ENCODE results near the gene CCDC51. TPM values are rescaled to one million over a fixed set of nuclear protein-coding genes. Genes with fewer than 3 reads are reported as not detected.

Gene CCDC51
- polyA plus RNA-seq, 2 of the 4 experiments (the other 2 are of a cell fraction) = 19.8 to 26.7 TPM

GRCh38 chr3:48428572-48429316 lies 11.2 kb downstream of the CCDC51 start:
- Histone ChIP-seq H3K4me3 (peak overlapping the region; percentile 64), H3K9me3 (no peaks in the 10 kb centered on the region), H3K4me1 (peaks cover 59% of the 10 kb centered on the region), H3K4me2 (peak overlapping the region; percentile 79), H3K27ac (peak overlapping the region; percentile 83 to 100)
- ChIA-PET POLR2A (interaction anchor here (1.0 to 1.9 kb wide), 2 partner anchors 11 to 28 kb away, joined by 3 to 8 read pairs; partner anchors contain the start of gene CCDC51), CTCF (interaction anchor here (0.7 to 31.5 kb wide), 4 partner anchors 3 to 157 kb away, joined by 3 to 488 read pairs (median 246); partner anchors contain the start of gene PLXNB1)
- ATAC-seq (peak; percentile 60 to 73), FAIRE-seq (no peak), DNase-seq (ENCODE audit: low read depth in 1 of 2, low spot score in 1 of 2) (peak; percentile 28 to 80)
- WGBS (ENCODE audit: missing lambda C conversion rate) = 7% methylated on average over 9 of the region's 60 CpGs
- TF ChIP-seq MAX (IDR thresholded peaks at IDR 0.05) (no peak), HOXB13 (CRISPR knock-in tag; IDR thresholded peaks at IDR 0.05; ENCODE audit: low read depth) (no peak), RFX5 (IDR thresholded peaks at IDR 0.05) (no peak), SREBF2 (IDR thresholded peaks at IDR 0.05) (no peak), JUN (IDR thresholded peaks at IDR 0.05) (0 out of 5 replicates have a peak, but pooled peaks of 1 of the 2 experiments have one; percentile 18), EP300 (IDR thresholded peaks at IDR 0.05) (no peak)

- no peak for TF ChIP-seq NPAS2 (CRISPR knock-in tag; IDR thresholded peaks at IDR 0.05; ENCODE audit: borderline replicate concordance)
- TF ChIP-seq HMGXB4 (CRISPR knock-in tag; IDR thresholded peaks at IDR 0.05; ENCODE audit: borderline replicate concordance) = no peak
- TF ChIP-seq PBX3 (IDR thresholded peaks at IDR 0.05) = no peak
- TF ChIP-seq CBX2 (IDR thresholded peaks at IDR 0.05; ENCODE audit: borderline replicate concordance, low read depth) = no peak
- no peak for TF ChIP-seq MYC (IDR thresholded peaks at IDR 0.05; ENCODE audit: borderline replicate concordance, low read length)
- TF ChIP-seq MAX (IDR thresholded peaks at IDR 0.05) = no peak
- no peak for TF ChIP-seq CEBPB (IDR thresholded peaks at IDR 0.05)
- TF ChIP-seq EHF (CRISPR knock-in tag; IDR thresholded peaks at IDR 0.05) = no peak
- Histone ChIP-seq H3K9me3 (no peaks in the 10 kb centered on the region), H3K4me3 (peak overlapping the region; percentile 64), H3K27ac (peak overlapping the region; percentile 83 to 100), H3K4me2 (peak overlapping the region; percentile 79), H3K4me1 (peaks cover 55% of the 10 kb centered on the region)
- DNase-seq (ENCODE audit: low read depth in 1 of 2, low spot score in 1 of 2) (no peak), FAIRE-seq (no peak), ATAC-seq (peak in 1 of 2 experiments; percentile 3; a peak in 2 of 6 replicates)
- ChIA-PET POLR2A (interaction anchor here (1.0 to 1.9 kb wide), 2 partner anchors 11 to 28 kb away, joined by 3 to 8 read pairs; partner anchors contain the start of gene CCDC51), CTCF (interaction anchor here (0.7 to 31.5 kb wide), 4 partner anchors 3 to 156 kb away, joined by 3 to 488 read pairs (median 246); partner anchors contain the start of gene PLXNB1)
- 40% methylated on average over 2 of the region's 7 CpGs for WGBS (ENCODE audit: missing lambda C conversion rate)
Measured at GRCh38 chr3:48428088-48428571, 11.8 kb downstream of the CCDC51 start.

- no peak for TF ChIP-seq HDAC2 (IDR thresholded peaks at IDR 0.05)
- TF ChIP-seq HOXB13 (CRISPR knock-in tag; IDR thresholded peaks at IDR 0.05; ENCODE audit: low read depth) = no peak
- no peak for TF ChIP-seq MAZ (IDR thresholded peaks at IDR 0.05; ENCODE audit: borderline replicate concordance, low read depth, low read length)
- no peak for TF ChIP-seq MAFK (IDR thresholded peaks at IDR 0.05; ENCODE audit: partially characterized antibody)
- TF ChIP-seq EP300 (IDR thresholded peaks at IDR 0.05) = no peak
- no peak for TF ChIP-seq RCOR1 (IDR thresholded peaks at IDR 0.05; ENCODE audit: low read depth, low read length)
- no peak for TF ChIP-seq ESRRA (IDR thresholded peaks at IDR 0.05; ENCODE audit: borderline replicate concordance, low read length)
- TF ChIP-seq SMC3 (IDR thresholded peaks at IDR 0.05) = no peak
- TF ChIP-seq CBX8 (IDR thresholded peaks at IDR 0.05) = no peak
- TF ChIP-seq NPAS2 (CRISPR knock-in tag; IDR thresholded peaks at IDR 0.05; ENCODE audit: borderline replicate concordance) = no peak
- no peak for TF ChIP-seq PHF8 (IDR thresholded peaks at IDR 0.05; ENCODE audit: borderline replicate concordance, low read depth)
- no peak for TF ChIP-seq JUN (IDR thresholded peaks at IDR 0.05)
- Histone ChIP-seq H3K27ac (peak overlapping the region in 1 of 2 experiments; percentile 100; a peak in 3 of 6 replicates), H3K4me2 (peak overlapping the region; percentile 79), H3K4me1 (peaks cover 49% of the 10 kb centered on the region), H3K9me3 (no peaks in the 10 kb centered on the region), H3K4me3 (no peak overlapping the region)
- no peak for ATAC-seq
- POLR2A ChIA-PET = no interaction called here
- WGBS (ENCODE audit: missing lambda C conversion rate) = 94% methylated on average over 9 of the region's 9 CpGs
- FAIRE-seq = no peak
- no peak for DNase-seq (ENCODE audit: low read depth in 1 of 2, low spot score in 1 of 2)
- CTCF ChIA-PET = interaction anchor here (13.6 to 31.5 kb wide), 2 partner anchors 4 to 14 kb away, joined by 488 read pairs; partner anchors contain the start of gene PLXNB1
Measured at GRCh38 chr3:48427630-48427962, 12.3 kb downstream of the CCDC51 start.

Measured in A549 (cell line).